ENCODE data around the gene B4GALNT3. TPM values are rescaled to one million over a fixed set of nuclear protein-coding genes. Genes with fewer than 3 reads are reported as not detected.

B4GALNT3 gene
- total RNA-seq, 1 experiment from 2014 or later: 77.9 TPM

DNA sequence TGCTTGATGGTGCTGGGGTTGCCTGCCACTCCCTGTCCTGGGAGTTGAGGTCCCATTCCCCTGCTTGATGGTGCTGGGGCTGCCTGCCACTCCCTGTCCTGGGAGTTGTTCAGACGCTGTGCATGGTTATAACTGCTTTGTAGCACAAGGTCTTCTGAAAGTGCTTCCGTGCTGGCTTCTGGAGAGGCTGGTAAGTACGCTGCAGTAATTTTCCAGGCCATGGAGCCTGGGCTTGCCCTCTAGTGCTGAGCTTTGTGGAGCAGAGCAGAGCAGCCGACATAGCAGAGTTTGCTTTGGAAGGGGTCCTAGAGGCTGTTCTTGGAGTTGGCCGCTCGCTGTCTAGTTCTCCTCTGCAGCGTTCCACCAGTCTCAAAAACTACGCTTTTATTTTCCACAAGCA is 6.3 kb downstream of the B4GALNT3 start:
- Mint-ChIP-seq H3K27ac (ENCODE audit: unreplicated experiment) (no peak overlapping the region), H3K4me3 (ENCODE audit: unreplicated experiment) (no peak overlapping the region), H3K27me3 (ENCODE audit: insufficient read depth, unreplicated experiment) (no peaks in the 10 kb centered on the region), H3K9me3 (ENCODE audit: unreplicated experiment) (no peaks in the 10 kb centered on the region), H3K36me3 (ENCODE audit: insufficient read depth, unreplicated experiment) (peaks cover 10% of the 10 kb centered on the region), H3K4me1 (ENCODE audit: low read depth, unreplicated experiment) (peaks cover 35% of the 10 kb centered on the region)
- Histone ChIP-seq H3K4me3 (ENCODE audit: low read depth, low read length) (no peak overlapping the region), H3K36me3 (ENCODE audit: control insufficient read depth, insufficient read depth, low read length) (peaks cover 3% of the 10 kb centered on the region; the same call in 1 of the 2 replicates), H3K4me1 (peaks cover 20% of the 10 kb centered on the region), H3K27me3 (replicated peaks; ENCODE audit: control insufficient read depth, insufficient read depth, low read length) (no peaks in the 10 kb centered on the region), H3K9me3 (no peaks in the 10 kb centered on the region)
- ChIA-PET CTCF (no interaction called here), POLR2A (no interaction called here)
- intact Hi-C loops (cut with micrococcal nuclease; ENCODE audit: unreplicated experiment): no loop called here
- BruUV-seq (replicated peaks): no TSS peak
- TF ChIP-seq CTCF (IDR thresholded peaks at IDR 0.05; ENCODE audit: insufficient read depth in 1 of 2, low read depth in 1 of 2, low read length in 1 of 2, severe bottlenecking in 1 of 2, unreplicated experiment in 1 of 2): no peak
- no peak for DNase-seq

DNA sequence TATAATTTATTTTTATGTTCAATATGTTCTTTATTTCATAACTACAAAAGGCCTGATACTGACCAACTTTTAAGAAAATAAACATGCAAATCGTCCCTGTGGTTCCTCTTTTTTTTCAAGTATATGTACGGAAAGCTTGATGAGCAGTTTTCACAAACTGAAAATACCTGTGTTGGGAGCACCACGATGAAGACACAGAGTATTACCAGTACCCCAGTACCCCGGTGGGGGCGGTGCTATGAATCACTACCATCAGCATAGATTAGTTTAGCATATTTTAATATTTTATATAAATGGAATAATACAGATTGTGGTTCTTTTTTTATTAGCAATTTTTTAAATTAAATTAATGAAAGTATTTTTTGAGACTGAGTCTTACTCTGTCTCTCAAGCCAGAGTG is 7.0 kb downstream of the B4GALNT3 start:
- Histone ChIP-seq H3K36me3 (ENCODE audit: control insufficient read depth, insufficient read depth, low read length) (peaks cover 3% of the 10 kb centered on the region; the same call in 1 of the 2 replicates), H3K4me3 (ENCODE audit: low read depth, low read length) (no peak overlapping the region), H3K9me3 (no peaks in the 10 kb centered on the region), H3K4me1 (peaks cover 13% of the 10 kb centered on the region), H3K27me3 (replicated peaks; ENCODE audit: control insufficient read depth, insufficient read depth, low read length) (no peaks in the 10 kb centered on the region)
- Mint-ChIP-seq H3K9me3 (ENCODE audit: unreplicated experiment) (no peaks in the 10 kb centered on the region), H3K27ac (ENCODE audit: unreplicated experiment) (no peak overlapping the region), H3K4me3 (ENCODE audit: unreplicated experiment) (no peak overlapping the region), H3K4me1 (ENCODE audit: low read depth, unreplicated experiment) (peaks cover 28% of the 10 kb centered on the region), H3K36me3 (ENCODE audit: insufficient read depth, unreplicated experiment) (peaks cover 3% of the 10 kb centered on the region), H3K27me3 (ENCODE audit: insufficient read depth, unreplicated experiment) (no peaks in the 10 kb centered on the region)
- no peak for TF ChIP-seq CTCF (IDR thresholded peaks at IDR 0.05; ENCODE audit: insufficient read depth in 1 of 2, low read depth in 1 of 2, low read length in 1 of 2, severe bottlenecking in 1 of 2, unreplicated experiment in 1 of 2)
- DNase-seq: no peak
- ChIA-PET CTCF (no interaction called here), POLR2A (no interaction called here)
- intact Hi-C loops (cut with micrococcal nuclease; ENCODE audit: unreplicated experiment): no loop called here
- BruUV-seq (replicated peaks): no TSS peak

- Histone ChIP-seq H3K4me1 (peaks cover 10% of the 10 kb centered on the region), H3K9me3 (no peaks in the 10 kb centered on the region), H3K36me3 (ENCODE audit: control insufficient read depth, insufficient read depth, low read length) (peaks cover 3% of the 10 kb centered on the region; the same call in 1 of the 2 replicates), H3K4me3 (ENCODE audit: low read depth, low read length) (no peak overlapping the region), H3K27me3 (replicated peaks; ENCODE audit: control insufficient read depth, insufficient read depth, low read length) (no peaks in the 10 kb centered on the region)
- H3K27me3 Mint-ChIP-seq (ENCODE audit: insufficient read depth, unreplicated experiment): no peaks in the 10 kb centered on the region
- CTCF ChIA-PET: no interaction called here
- no peak overlapping the region for H3K27ac Mint-ChIP-seq (ENCODE audit: unreplicated experiment)
- no peak for DNase-seq
- H3K9me3 Mint-ChIP-seq (ENCODE audit: unreplicated experiment): no peaks in the 10 kb centered on the region
- H3K36me3 Mint-ChIP-seq (ENCODE audit: insufficient read depth, unreplicated experiment): no peaks in the 10 kb centered on the region
- peaks cover 20% of the 10 kb centered on the region for H3K4me1 Mint-ChIP-seq (ENCODE audit: low read depth, unreplicated experiment)
- intact Hi-C loops (cut with micrococcal nuclease; ENCODE audit: unreplicated experiment): no loop called here
- TF ChIP-seq CTCF (IDR thresholded peaks at IDR 0.05; ENCODE audit: insufficient read depth in 1 of 2, low read depth in 1 of 2, low read length in 1 of 2, severe bottlenecking in 1 of 2, unreplicated experiment in 1 of 2): no peak
- BruUV-seq (replicated peaks): no TSS peak
- no peak overlapping the region for H3K4me3 Mint-ChIP-seq (ENCODE audit: unreplicated experiment)
- POLR2A ChIA-PET: no interaction called here
Observed at GRCh38 chr12:467591-467990, 7.9 kb downstream of the B4GALNT3 start.
